ENCODE measurements around the gene JAG2.

DNA sequence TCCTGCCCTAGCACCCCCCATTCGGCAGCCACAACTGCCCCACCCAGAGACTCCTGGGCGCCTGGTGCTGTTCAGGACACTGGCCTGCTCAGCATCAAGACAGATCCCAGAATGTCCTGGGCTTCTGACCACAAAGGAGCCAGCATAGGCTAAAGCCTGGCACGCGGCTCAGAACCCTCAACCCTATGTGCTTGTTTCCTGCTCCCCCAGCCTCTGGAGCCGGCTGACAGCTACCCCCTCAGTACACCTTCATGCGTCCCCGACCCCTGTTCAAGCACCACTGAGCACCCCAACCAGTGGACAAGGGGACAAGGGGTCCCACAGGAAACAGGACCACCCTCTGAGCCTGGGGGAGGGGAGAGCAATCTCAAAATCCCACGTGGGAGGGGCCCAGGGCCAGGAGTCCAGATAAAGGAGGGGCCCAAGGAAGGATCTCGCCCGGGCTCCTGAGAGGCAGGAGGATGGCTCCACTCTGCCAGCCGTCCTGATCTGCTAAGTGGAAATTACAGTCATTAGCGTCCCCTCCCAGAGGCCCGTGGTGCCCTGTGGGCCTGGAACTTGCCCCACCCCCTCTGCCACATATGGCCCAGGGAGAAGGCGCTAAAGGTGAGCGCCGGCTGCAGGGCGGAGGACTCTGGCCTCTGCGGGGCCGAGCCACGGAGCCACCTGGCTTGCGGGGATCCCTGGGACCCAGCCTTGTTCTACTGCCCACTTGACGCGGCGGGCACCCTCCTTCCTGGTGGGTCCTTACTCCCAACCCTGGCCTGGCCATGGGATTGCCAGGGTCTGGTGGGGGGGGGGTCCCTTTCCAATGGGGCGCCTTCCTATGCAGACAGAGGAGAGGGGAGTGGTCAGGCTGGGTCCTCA is 76.2 kb downstream of the JAG2 start:
- no peak for TF ChIP-seq SUZ12 (IDR thresholded peaks at IDR 0.05; ENCODE audit: extremely low read depth, insufficient read depth, insufficient read length)
- no peak for TF ChIP-seq YY1 (IDR thresholded peaks at IDR 0.05; ENCODE audit: insufficient read depth, insufficient read length)
- TF ChIP-seq ZNF274 (IDR thresholded peaks at IDR 0.05; ENCODE audit: low read depth, low read length): no peak
